H1 (cell line): ENCODE results near the gene SH2B2. TPM values are rescaled to one million over a fixed set of nuclear protein-coding genes. Genes with fewer than 3 reads are reported as not detected.

Source experiments
- CTCF ChIA-PET: fragments of 300-600 bp; sonication (Branson Sonifier 250); formaldehyde crosslinking; loops from one replicate; lab custom pipeline; 2021; ENCODE audit not compliant: partially characterized antibody; lab: Charles Lee
- POLR2A ChIA-PET: fragments of 300-600 bp; sonication (Branson Sonifier 250); formaldehyde crosslinking; loops from one replicate; lab custom pipeline; 2021; ENCODE audit warnings: inconsistent platforms; ENCODE audit not compliant: partially characterized antibody; lab: Charles Lee
- DNase-seq, 2 experiments: peaks; one replicate each; pipeline versions ENCODE4 v3.0.0 to v3.0.0-alpha.2; 2010 to 2022; ENCODE audit warnings: low spot score in 2 of 2, low read depth in 1 of 2, mixed read lengths in 1 of 2
- FAIRE-seq: peaks from 2 replicates; lab custom pipeline; 2011; peaks lifted over from hg19 to GRCh38; lab: Jason Lieb, UNC
- H2AFZ ChIP-seq: 2 replicates; pipeline ENCODE4 v1.8.1; 2012; ENCODE audit warnings: low read length, inconsistent platforms
- H2AK5ac ChIP-seq: 2 replicates; pipeline ENCODE4 v1.6.1; 2013; ENCODE audit warnings: low read depth, low read length
- H2BK120ac ChIP-seq: replicated peaks from 2 replicates; pipeline ENCODE3; 2013; ENCODE audit warnings: low read depth, low read length, inconsistent platforms
- H2BK12ac ChIP-seq: 2 replicates; pipeline ENCODE4 v1.6.1; 2013; ENCODE audit warnings: low read depth, low read length
- H2BK15ac ChIP-seq: 2 replicates; pipeline ENCODE4 v1.6.1; 2013; ENCODE audit warnings: low read length
- H2BK20ac ChIP-seq: 2 replicates; pipeline ENCODE4 v1.6.1; 2013; ENCODE audit warnings: low read length
- H2BK5ac ChIP-seq: 2 replicates; pipeline ENCODE4 v1.6.1; 2013; ENCODE audit warnings: low read depth, low read length
- H3K14ac ChIP-seq: 2 replicates; pipeline ENCODE4 v1.6.1; 2013; ENCODE audit warnings: inconsistent platforms; ENCODE audit not compliant: insufficient read length
- H3K18ac ChIP-seq: 2 replicates; pipeline ENCODE4 v1.6.1; 2013; ENCODE audit warnings: low read length; ENCODE audit errors: extremely low read depth
- H3K23ac ChIP-seq: 2 replicates; pipeline ENCODE4 v1.6.1; 2013; ENCODE audit warnings: inconsistent platforms; ENCODE audit not compliant: insufficient read length
- H3K23me2 ChIP-seq: 2 replicates; pipeline ENCODE4 v1.6.1; 2013; ENCODE audit warnings: low read depth, low read length
- H3K27ac ChIP-seq: 2 replicates; pipeline ENCODE4 v1.6.1; 2011; ENCODE audit warnings: low read depth, low read length, inconsistent platforms
- H3K27me3 ChIP-seq, 4 experiments: replicated peaks in 1 of 4; 1 replicate in 1 of 4; 2 replicates in 3 of 4; pipeline versions ENCODE4 v1.6.1 to v1.8.1; 2011 to 2013; ENCODE audit warnings: low read length in 3 of 4, mild to moderate bottlenecking in 3 of 4, inconsistent platforms in 2 of 4, mixed read lengths in 2 of 4, moderate library complexity in 1 of 4; ENCODE audit not compliant: control insufficient read depth in 3 of 4, insufficient read depth in 3 of 4; ENCODE audit errors: extremely low read depth in 1 of 4
- H3K36me3 ChIP-seq, 4 experiments: 2 replicates each; pipeline versions ENCODE4 v1.6.1 to v1.8.1; 2011 to 2013; ENCODE audit warnings: mild to moderate bottlenecking in 4 of 4, low read length in 3 of 4, moderate library complexity in 2 of 4, control low read depth in 1 of 4, inconsistent platforms in 1 of 4; ENCODE audit not compliant: insufficient read depth in 4 of 4, control insufficient read depth in 2 of 4
- H3K4ac ChIP-seq: replicated peaks from 2 replicates; pipeline ENCODE3; 2013; ENCODE audit warnings: low read length, low read depth, mixed read lengths, inconsistent platforms; ENCODE audit not compliant: insufficient read length
- H3K4me1 ChIP-seq, 4 experiments: replicated peaks in 1 of 4; 1 replicate in 1 of 4; 2 replicates in 3 of 4; pipeline versions ENCODE4 v1.6.1 to v1.8.1; 2011 to 2013; ENCODE audit warnings: low read length in 3 of 4, inconsistent platforms in 2 of 4, mixed read lengths in 1 of 4; ENCODE audit not compliant: insufficient read depth in 4 of 4, control insufficient read depth in 3 of 4
- H3K4me2 ChIP-seq, 2 experiments: 2 replicates each; pipeline versions ENCODE4 v1.6.1 to v1.8.1; 2011 to 2013; ENCODE audit warnings: low read depth in 2 of 2, low read length in 2 of 2, control low read depth in 1 of 2, inconsistent platforms in 1 of 2, mild to moderate bottlenecking in 1 of 2; ENCODE audit not compliant: insufficient read depth in 1 of 2
- H3K4me3 ChIP-seq, 4 experiments: fragments of 200-600, 300-600 bp in 1 of 4; sonication (generic), shearing (Covaris generic), sonication (Bioruptor Twin) in 1 of 4; 2 replicates each; pipeline versions ENCODE4 v1.5.1 to v1.8.1; 2011 to 2016; ENCODE audit warnings: low read length in 4 of 4, low read depth in 3 of 4, control low read depth in 2 of 4, inconsistent platforms in 2 of 4, mild to moderate bottlenecking in 2 of 4, mixed read lengths in 1 of 4, moderate library complexity in 1 of 4; ENCODE audit not compliant: insufficient read depth in 2 of 4; ENCODE audit errors: extremely low read depth in 1 of 4
- H3K56ac ChIP-seq: replicated peaks from 2 replicates; pipeline ENCODE3; 2013; ENCODE audit warnings: low read depth, mild to moderate bottlenecking, mixed read lengths, low read length, inconsistent platforms; ENCODE audit not compliant: insufficient read length
- H3K79me1 ChIP-seq: 2 replicates; pipeline ENCODE4 v1.6.1; 2013; ENCODE audit warnings: low read depth, low read length, control low read depth
- H3K79me2 ChIP-seq, 2 experiments: 2 replicates each; pipeline versions ENCODE4 v1.6.1 to v1.8.1; 2012 to 2013; ENCODE audit warnings: low read length in 2 of 2, mild to moderate bottlenecking in 2 of 2, inconsistent platforms in 1 of 2; ENCODE audit not compliant: insufficient read depth in 2 of 2, control insufficient read depth in 1 of 2
- H3K9ac ChIP-seq, 4 experiments: replicated peaks in 1 of 4; 1 replicate in 1 of 4; 2 replicates in 3 of 4; pipeline versions ENCODE4 v1.6.1 to v1.8.1; 2011 to 2013; ENCODE audit warnings: low read depth in 3 of 4, low read length in 3 of 4, control low read depth in 2 of 4, mild to moderate bottlenecking in 2 of 4, moderate library complexity in 2 of 4, inconsistent platforms in 1 of 4; ENCODE audit errors: extremely low read depth in 1 of 4
- H3K9me3 ChIP-seq, 2 experiments: 2 replicates each; pipeline versions ENCODE4 v1.6.1 to v1.8.1; 2012 to 2013; ENCODE audit warnings: mild to moderate bottlenecking in 2 of 2, moderate library complexity in 2 of 2, control low read depth in 1 of 2, inconsistent platforms in 1 of 2, low read depth in 1 of 2, low read length in 1 of 2, mixed read lengths in 1 of 2; ENCODE audit not compliant: insufficient read depth in 2 of 2
- H4K20me1 ChIP-seq, 2 experiments: replicated peaks in 1 of 2; 2 replicates each; pipeline versions ENCODE3 to v1.8.1; 2011 to 2013; ENCODE audit warnings: inconsistent platforms in 2 of 2, low read length in 2 of 2, mild to moderate bottlenecking in 1 of 2; ENCODE audit not compliant: insufficient read depth in 2 of 2, control insufficient read depth in 1 of 2
- H4K5ac ChIP-seq: 2 replicates; pipeline ENCODE4 v1.6.1; 2013; ENCODE audit warnings: low read length, low read depth, mixed read lengths, inconsistent platforms; ENCODE audit not compliant: insufficient read length
- H4K8ac ChIP-seq: 2 replicates; pipeline ENCODE4 v1.8.0; 2013; ENCODE audit warnings: mild to moderate bottlenecking, moderate library complexity, low read length, inconsistent platforms; ENCODE audit not compliant: insufficient read depth; ENCODE audit errors: extremely low read depth
- H4K91ac ChIP-seq: replicated peaks from 2 replicates; pipeline ENCODE3; 2013; ENCODE audit warnings: low read length, mixed read lengths, inconsistent platforms; ENCODE audit not compliant: insufficient read length
- CBX8 ChIP-seq: fragments of 300-800, 300-1000 bp; sonication (generic); IDR thresholded peaks from 2 replicates; pipeline ENCODE4 v1.7.1; 2016; ENCODE audit warnings: low read depth, low read length, borderline replicate concordance
- CEBPB ChIP-seq: IDR thresholded peaks from 2 replicates; pipeline ENCODE4 v1.6.1; 2012; ENCODE audit warnings: low read depth, low read length
- CTBP2 ChIP-seq: IDR thresholded peaks from 2 replicates; pipeline ENCODE4 v1.7.0; 2011; ENCODE audit warnings: borderline replicate concordance, mild to moderate bottlenecking, moderate library complexity, mixed read lengths, low read length; ENCODE audit not compliant: insufficient read depth, insufficient read length
- FOSL1 ChIP-seq: IDR thresholded peaks from 2 replicates; pipeline ENCODE4 v1.6.1; 2011; ENCODE audit warnings: mild to moderate bottlenecking, low read depth, low read length, moderate library complexity; ENCODE audit not compliant: insufficient read depth
- PHF8 ChIP-seq: fragments of 200-600 bp; sonication (generic); conservative IDR thresholded peaks from 2 replicates; pipeline ENCODE4 v1.7.1; 2012; ENCODE audit warnings: low read depth, mild to moderate bottlenecking, inconsistent platforms, low read length, moderate library complexity
- POU5F1 ChIP-seq: IDR thresholded peaks from 2 replicates; pipeline ENCODE4 v1.6.1; 2011; ENCODE audit warnings: low read depth, mild to moderate bottlenecking, low read length, moderate library complexity
- SUZ12 ChIP-seq: fragments of 200-600 bp; sonication (generic); IDR thresholded peaks from 2 replicates; pipeline ENCODE4 v1.6.1; 2012; ENCODE audit warnings: mild to moderate bottlenecking, inconsistent platforms, low read length, moderate library complexity, mixed read lengths
- ZNF274 ChIP-seq: IDR thresholded peaks from 2 replicates; pipeline ENCODE4 v1.7.0; 2012; ENCODE audit warnings: low read length, borderline replicate concordance; ENCODE audit errors: extremely low read depth
- whole genome bisulfite sequencing, 2 experiments: shearing (Covaris generic) in 1 of 2; methylation state at CpG; one replicate each; pipeline versions ENCODE4 v1.1.6 to v1.1.7; 2013 to 2015; ENCODE audit warnings: low lambda C conversion rate in 2 of 2, mixed read lengths in 2 of 2, inconsistent platforms in 1 of 2, low coverage in 1 of 2, missing lambda C conversion rate in 1 of 2; ENCODE audit not compliant: insufficient replicate concordance in 2 of 2, insufficient coverage in 1 of 2, insufficient read length in 1 of 2; ENCODE audit errors: extremely low coverage in 1 of 2, missing lambda C conversion rate in 1 of 2; 5-methylcytosine and 5-hydroxymethylcytosine counted together
- polyA plus RNA-seq, 7 experiments: library from polyadenylated mRNA; depleted of rRNA in 3 of 7; stranded (reverse) in 5 of 7; unstranded in 2 of 7; fragments of >200 nt in 5 of 7; fragments of 200-250 nt in 2 of 7; gene quantifications; 1 replicate in 5 of 7; 2 replicates in 1 of 7; 4 replicates in 1 of 7; pipeline versions ENCODE4 v1.2.1 to v1.2.3, GENCODE V29; 2011 to 2013; ENCODE audit warnings: missing spikeins in 2 of 7, mixed read lengths in 2 of 7
- total RNA-seq: library from RNA; stranded (reverse); fragmentation: NEBNext Ultra II Directional; extraction: Animal tissue kit (Norgen Biotek cat#: 25700); gene quantifications from 2 replicates; pipeline ENCODE4 v1.2.1, GENCODE V29; 2021
- TF ChIP-seq, protein P1 (sequence below): IDR thresholded peaks from 2 replicates; pipeline ENCODE4 v1.6.1; 2012; ENCODE audit warnings: inconsistent platforms

The SH2B2 gene
- total and polyA plus RNA-seq, 2 of the 8 experiments (the other 6 are each of a cell fraction or from before 2014, with no cell fraction given): 11.5 to 18.7 TPM

DNA sequence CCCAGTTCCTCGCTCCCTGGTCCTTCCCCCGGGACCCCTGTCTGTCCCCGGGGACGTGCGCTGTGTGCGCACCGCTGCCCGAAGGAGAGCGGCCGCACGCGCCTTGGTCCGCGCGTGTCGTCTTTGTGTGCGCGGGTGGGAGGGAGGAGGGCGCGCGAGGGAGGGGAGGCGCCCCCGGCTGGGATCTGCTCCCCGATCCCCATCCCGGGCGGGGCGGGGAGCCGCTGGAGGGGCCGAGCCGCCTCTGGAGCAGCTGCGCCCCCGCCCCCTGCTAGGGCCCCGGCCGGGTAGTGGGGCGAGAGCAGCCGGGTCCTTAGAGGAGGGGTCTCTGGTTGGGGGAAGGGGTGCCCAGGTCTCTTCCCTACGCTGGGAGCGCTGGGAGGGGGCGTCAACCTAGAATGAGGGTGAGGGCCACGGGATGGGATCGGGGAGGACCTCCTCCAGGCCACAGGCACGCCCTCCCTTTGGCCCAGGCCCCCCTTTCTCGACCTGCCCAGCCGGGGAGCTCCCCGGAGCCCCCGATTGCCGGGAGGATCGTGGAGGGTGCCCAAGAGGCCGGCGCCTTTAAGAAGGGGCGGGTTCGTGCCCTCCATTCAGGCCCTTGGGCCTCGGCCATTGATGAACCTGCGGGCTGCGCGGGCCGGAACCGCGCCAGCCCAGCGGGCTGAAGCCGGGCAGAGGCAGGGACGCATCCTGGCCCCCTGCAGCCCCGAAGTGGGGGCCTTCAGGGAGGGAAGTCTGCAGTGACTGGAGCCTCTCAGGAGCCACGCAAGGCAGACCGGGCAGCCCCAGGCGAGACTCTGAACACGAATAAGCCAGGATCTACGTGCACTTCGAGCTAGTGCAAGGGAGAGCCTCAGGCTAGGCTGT is 678 bp downstream of the SH2B2 start:
- no peak overlapping the region for H3K27ac ChIP-seq
- H2BK12ac ChIP-seq: peak overlapping the region; percentile 43; the same call in 1 of the 2 replicates
- H3K79me1 ChIP-seq: peaks cover 5% of the 10 kb centered on the region
- H4K8ac ChIP-seq: no peak overlapping the region; the same call in 1 of the 2 replicates
- H2AK5ac ChIP-seq: no peak overlapping the region
- no peak overlapping the region for H2BK120ac ChIP-seq
- 3% methylated on average over 26 of the region's 69 CpGs; no CpG with 5 or more reads in 1 of the 2 experiments for WGBS, 2 experiments
- H3K27me3 ChIP-seq: peaks cover 0 to 4% (median 3%) of the 10 kb centered on the region in 4 experiments; a peak in 3 of 7 replicates
- H3K4ac ChIP-seq: peak overlapping the region; percentile 94
- no peak overlapping the region; the same call in 1 of the 2 replicates for H2BK5ac ChIP-seq
- FAIRE-seq (no peak), DNase-seq (peak in 1 of 2 experiments; percentile 80)
- CTCF ChIA-PET: interaction anchor here (0.8 to 4.4 kb wide), 7 partner anchors 8 to 178 kb away, joined by 3 to 29 read pairs (median 5); no protein-coding TSS in a partner anchor
- H2AFZ ChIP-seq: no peak overlapping the region
- no peak overlapping the region for H3K56ac ChIP-seq
- H3K4me1 ChIP-seq: peaks cover 2 to 14% (median 10%) of the 10 kb centered on the region in 4 experiments; a peak in 6 of 7 replicates
- H4K5ac ChIP-seq: no peak overlapping the region
- H3K9me3 ChIP-seq: no peaks in the 10 kb centered on the region
- H3K36me3 ChIP-seq: no peaks in the 10 kb centered on the region
- H3K4me3 ChIP-seq: peak overlapping the region; percentile 71 to 97 (median 82)
- H3K14ac ChIP-seq: no peak overlapping the region
- no peak overlapping the region for H3K23ac ChIP-seq
- peak overlapping the region; percentile 87 for H3K18ac ChIP-seq
- H4K91ac ChIP-seq: peak overlapping the region; percentile 85
- H4K20me1 ChIP-seq: peaks cover 8 to 31% of the 10 kb centered on the region in 2 experiments
- no peak overlapping the region for H2BK20ac ChIP-seq
- H3K23me2 ChIP-seq: peaks cover 14% of the 10 kb centered on the region; the same call in 1 of the 2 replicates
- peak overlapping the region; percentile 76 to 92 for H3K4me2 ChIP-seq
- H3K79me2 ChIP-seq: no peaks in the 10 kb centered on the region
- H3K9ac ChIP-seq: peak overlapping the region in 3 of 4 experiments; percentile 13 to 20 (median 16); a peak in 2 of 7 replicates
- H2BK15ac ChIP-seq: peak overlapping the region; percentile 61; the same call in 1 of the 2 replicates
- POLR2A ChIA-PET: interaction anchor here (0.7 to 1.5 kb wide), 8 partner anchors 9 to 1099 kb away, joined by 3 to 9 read pairs (median 4); partner anchors contain the start of gene PRKRIP1
- TF ChIP-seq POU5F1 (no peak), CTBP2 (no peak), PHF8 (0 out of 2 replicates have a peak, but pooled peaks have one; percentile 15), CBX8 (no peak), ZNF274 (no peak), FOSL1 (no peak), CEBPB (no peak), SUZ12 (0 out of 2 replicates have a peak, but pooled peaks have one; percentile 23)
- TF ChIP-seq, protein P1, sequence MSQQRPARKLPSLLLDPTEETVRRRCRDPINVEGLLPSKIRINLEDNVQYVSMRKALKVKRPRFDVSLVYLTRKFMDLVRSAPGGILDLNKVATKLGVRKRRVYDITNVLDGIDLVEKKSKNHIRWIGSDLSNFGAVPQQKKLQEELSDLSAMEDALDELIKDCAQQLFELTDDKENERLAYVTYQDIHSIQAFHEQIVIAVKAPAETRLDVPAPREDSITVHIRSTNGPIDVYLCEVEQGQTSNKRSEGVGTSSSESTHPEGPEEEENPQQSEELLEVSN: no peak; the same call in 1 of the 2 replicates
